ENCODE measurements around the gene RXRG. TPM values are rescaled to one million over a fixed set of nuclear protein-coding genes. Genes with fewer than 3 reads are reported as not detected.

RXRG gene
- total and polyA plus RNA-seq, 9 of the 15 experiments (the other 6 are each of a cell fraction or from before 2014, with no cell fraction given) = not detected

DNA sequence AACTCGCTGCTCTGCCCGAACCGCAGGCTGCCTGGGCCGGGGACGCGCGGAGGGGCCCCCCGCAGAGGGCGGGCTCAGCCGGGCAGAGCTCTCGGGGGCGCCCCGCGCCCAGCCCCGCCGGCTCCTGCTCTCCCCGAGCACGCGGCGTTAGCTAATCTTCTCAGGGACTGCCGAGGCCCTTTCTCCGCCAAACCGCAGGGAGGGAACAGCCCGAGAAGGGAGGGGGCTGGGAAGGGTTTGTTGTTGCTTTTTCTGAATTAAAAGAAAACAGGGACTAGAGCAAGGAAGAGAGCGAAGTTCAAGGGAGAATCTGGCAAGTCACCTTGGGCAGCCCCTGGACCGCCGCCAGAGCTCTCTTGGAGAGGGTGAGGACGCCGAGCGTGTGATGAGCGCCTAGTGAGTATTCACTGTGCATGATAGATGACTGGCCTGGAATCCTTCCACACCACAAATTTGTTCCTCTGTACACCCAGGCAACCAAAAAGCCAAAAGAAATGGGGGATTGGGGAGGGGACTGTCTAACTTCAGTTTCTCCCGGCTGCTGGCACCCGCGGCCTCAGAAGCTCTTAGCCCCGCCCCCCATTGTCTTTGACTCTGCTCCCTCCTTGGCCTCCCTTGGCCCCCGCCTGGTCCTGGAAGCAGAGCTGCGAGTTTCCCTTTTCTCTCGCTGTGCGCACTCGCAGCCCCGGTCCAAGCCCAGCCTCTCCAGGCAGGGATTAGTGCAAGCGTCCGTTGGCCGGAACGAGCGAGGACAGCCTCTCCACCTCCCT lies 68.7 kb downstream of the RXRG start (continued):
- TF ChIP-seq BRD4 (IDR thresholded peaks at IDR 0.05) (no peak), KLF16 (IDR thresholded peaks at IDR 0.05) (no peak)
- TF ChIP-seq, protein P1, sequence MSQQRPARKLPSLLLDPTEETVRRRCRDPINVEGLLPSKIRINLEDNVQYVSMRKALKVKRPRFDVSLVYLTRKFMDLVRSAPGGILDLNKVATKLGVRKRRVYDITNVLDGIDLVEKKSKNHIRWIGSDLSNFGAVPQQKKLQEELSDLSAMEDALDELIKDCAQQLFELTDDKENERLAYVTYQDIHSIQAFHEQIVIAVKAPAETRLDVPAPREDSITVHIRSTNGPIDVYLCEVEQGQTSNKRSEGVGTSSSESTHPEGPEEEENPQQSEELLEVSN (IDR thresholded peaks at IDR 0.05; ENCODE audit: borderline replicate concordance in 1 of 2, extremely low read depth in 1 of 2, insufficient read depth in 1 of 2, insufficient read length in 1 of 2, low read depth in 1 of 2, low read length in 1 of 2, poor library complexity in 1 of 2, severe bottlenecking in 1 of 2) = peak in 1 of 2 experiments; percentile 74
- TF ChIP-seq, protein P2, sequence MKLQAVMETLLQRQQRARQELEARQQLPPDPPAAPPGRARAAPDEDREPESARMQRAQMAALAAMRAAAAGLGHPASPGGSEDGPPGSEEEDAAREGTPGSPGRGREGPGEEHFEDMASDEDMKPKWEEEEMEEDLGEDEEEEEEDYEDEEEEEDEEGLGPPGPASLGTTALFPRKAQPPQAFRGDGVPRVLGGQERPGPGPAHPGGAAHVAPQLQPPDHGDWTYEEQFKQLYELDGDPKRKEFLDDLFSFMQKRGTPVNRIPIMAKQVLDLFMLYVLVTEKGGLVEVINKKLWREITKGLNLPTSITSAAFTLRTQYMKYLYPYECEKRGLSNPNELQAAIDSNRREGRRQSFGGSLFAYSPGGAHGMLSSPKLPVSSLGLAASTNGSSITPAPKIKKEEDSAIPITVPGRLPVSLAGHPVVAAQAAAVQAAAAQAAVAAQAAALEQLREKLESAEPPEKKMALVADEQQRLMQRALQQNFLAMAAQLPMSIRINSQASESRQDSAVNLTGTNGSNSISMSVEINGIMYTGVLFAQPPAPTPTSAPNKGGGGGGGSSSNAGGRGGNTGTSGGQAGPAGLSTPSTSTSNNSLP (IDR thresholded peaks at IDR 0.05; ENCODE audit: borderline replicate concordance, low read depth, low read length) = no peak

DNA sequence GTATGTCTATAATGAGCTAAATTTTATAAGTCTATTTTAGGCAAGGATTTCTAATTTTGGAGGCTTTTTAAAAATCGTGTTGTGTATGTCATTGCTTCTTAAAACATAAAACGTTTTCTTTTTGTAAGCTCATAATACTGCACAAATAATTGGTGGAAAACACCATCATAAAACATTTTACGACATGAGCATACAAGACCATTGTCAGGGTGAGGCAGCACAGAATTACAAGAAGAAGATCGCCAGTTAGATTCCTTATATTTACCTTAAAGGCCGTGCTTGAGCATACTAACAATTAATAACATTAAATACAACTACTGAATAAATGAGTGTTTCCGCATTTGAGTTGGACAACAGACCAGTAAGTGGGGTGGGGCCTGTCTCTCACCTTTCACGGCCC lies 69.3 kb downstream of the RXRG start:
- Histone ChIP-seq H3K4me2 (ENCODE audit: insufficient read depth, low read length) (peak overlapping the region; percentile 48; the same call in 1 of the 2 replicates), H3K27me3 (ENCODE audit: control insufficient read depth in 2 of 2, insufficient read depth in 2 of 2, low read length in 2 of 2) (peaks cover 11 to 30% of the 10 kb centered on the region in 2 experiments), H3K4me3 (no peak overlapping the region), H3K79me2 (ENCODE audit: control insufficient read depth, insufficient read depth, low read length) (no peaks in the 10 kb centered on the region), H3K9ac (ENCODE audit: insufficient read depth in 1 of 2, low read depth in 2 of 2, low read length in 2 of 2) (no peak overlapping the region), H3K36me3 (ENCODE audit: control insufficient read depth, insufficient read depth, low read length) (no peaks in the 10 kb centered on the region), H4K20me1 (replicated peaks; ENCODE audit: control insufficient read depth, insufficient read depth, low read length) (no peaks in the 10 kb centered on the region), H3K4me1 (replicated peaks in 1 of 2; ENCODE audit: control insufficient read depth in 2 of 2, insufficient read depth in 2 of 2, low read length in 2 of 2) (peaks cover 3 to 12% of the 10 kb centered on the region in 2 experiments; a peak in 2 of 5 replicates), H2AFZ (ENCODE audit: low read depth, low read length) (peak overlapping the region; percentile 54), H3K9me1 (ENCODE audit: control insufficient read depth, insufficient read depth, low read length) (no peaks in the 10 kb centered on the region), H3K9me3 (replicated peaks; ENCODE audit: control insufficient read depth, insufficient read depth, low read depth, low read length) (no peaks in the 10 kb centered on the region), H3K27ac (ENCODE audit: extremely low read depth, low read depth, low read length) (no peak overlapping the region)
- ChIA-PET CTCF (ENCODE audit: low intra/inter-chr PET ratio) (no interaction called here), POLR2A (no interaction called here)
- intact Hi-C loops (cut with micrococcal nuclease) = no loop called here
- WGBS (ENCODE audit: insufficient coverage, low coverage, missing lambda C conversion rate) = 16% methylated on average over 7 of the region's 7 CpGs
- ATAC-seq (no peak; the same call in 2 of the 3 replicates), FAIRE-seq (no peak), DNase-seq (ENCODE audit: extremely low read depth in 1 of 4, low spot score in 3 of 4) (no peak)
- no TSS peak for BruUV-seq (replicated peaks)
- in situ Hi-C loops (cut with MboI) = no loop called here
- TF ChIP-seq, protein P3, sequence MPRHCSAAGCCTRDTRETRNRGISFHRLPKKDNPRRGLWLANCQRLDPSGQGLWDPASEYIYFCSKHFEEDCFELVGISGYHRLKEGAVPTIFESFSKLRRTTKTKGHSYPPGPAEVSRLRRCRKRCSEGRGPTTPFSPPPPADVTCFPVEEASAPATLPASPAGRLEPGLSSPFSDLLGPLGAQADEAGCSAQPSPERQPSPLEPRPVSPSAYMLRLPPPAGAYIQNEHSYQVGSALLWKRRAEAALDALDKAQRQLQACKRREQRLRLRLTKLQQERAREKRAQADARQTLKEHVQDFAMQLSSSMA (CRISPR knock-in tag; IDR thresholded peaks at IDR 0.05) = no peak
- TF ChIP-seq, protein P4, sequence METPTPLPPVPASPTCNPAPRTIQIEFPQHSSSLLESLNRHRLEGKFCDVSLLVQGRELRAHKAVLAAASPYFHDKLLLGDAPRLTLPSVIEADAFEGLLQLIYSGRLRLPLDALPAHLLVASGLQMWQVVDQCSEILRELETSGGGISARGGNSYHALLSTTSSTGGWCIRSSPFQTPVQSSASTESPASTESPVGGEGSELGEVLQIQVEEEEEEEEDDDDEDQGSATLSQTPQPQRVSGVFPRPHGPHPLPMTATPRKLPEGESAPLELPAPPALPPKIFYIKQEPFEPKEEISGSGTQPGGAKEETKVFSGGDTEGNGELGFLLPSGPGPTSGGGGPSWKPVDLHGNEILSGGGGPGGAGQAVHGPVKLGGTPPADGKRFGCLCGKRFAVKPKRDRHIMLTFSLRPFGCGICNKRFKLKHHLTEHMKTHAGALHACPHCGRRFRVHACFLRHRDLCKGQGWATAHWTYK (CRISPR knock-in tag; IDR thresholded peaks at IDR 0.05) = no peak
- no peak for TF ChIP-seq ZNF134 (CRISPR knock-in tag; conservative IDR thresholded peaks at IDR 0.05)
- TF ChIP-seq, protein P5, sequence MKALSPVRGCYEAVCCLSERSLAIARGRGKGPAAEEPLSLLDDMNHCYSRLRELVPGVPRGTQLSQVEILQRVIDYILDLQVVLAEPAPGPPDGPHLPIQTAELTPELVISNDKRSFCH (CRISPR knock-in tag; IDR thresholded peaks at IDR 0.05) = no peak
- TF ChIP-seq, protein P5 (tag; IDR thresholded peaks at IDR 0.05) = no peak
- no peak for TF ChIP-seq ZBED1 (IDR thresholded peaks at IDR 0.05)
- no peak for TF ChIP-seq BRD4 (IDR thresholded peaks at IDR 0.05)
- no peak for TF ChIP-seq ZNF79 (CRISPR knock-in tag; IDR thresholded peaks at IDR 0.05; ENCODE audit: low read depth)
- TF ChIP-seq EWSR1 (IDR thresholded peaks at IDR 0.05; ENCODE audit: borderline replicate concordance, low read depth, partially characterized antibody) = no peak
- TF ChIP-seq MEF2A (IDR thresholded peaks at IDR 0.05; ENCODE audit: control insufficient read depth, low read depth, low read length) = no peak
- no peak for TF ChIP-seq COPS2 (conservative IDR thresholded peaks at IDR 0.05)
- no peak for TF ChIP-seq FOXP1 (CRISPR knock-in tag; IDR thresholded peaks at IDR 0.05)
